Measurements from ENCODE around the gene DNASE1L3. TPM values are rescaled to one million over a fixed set of nuclear protein-coding genes. Genes with fewer than 3 reads are reported as not detected.

Gene DNASE1L3
- polyA plus RNA-seq, 3 donors: 0.19 TPM; not detected in 2

DNA sequence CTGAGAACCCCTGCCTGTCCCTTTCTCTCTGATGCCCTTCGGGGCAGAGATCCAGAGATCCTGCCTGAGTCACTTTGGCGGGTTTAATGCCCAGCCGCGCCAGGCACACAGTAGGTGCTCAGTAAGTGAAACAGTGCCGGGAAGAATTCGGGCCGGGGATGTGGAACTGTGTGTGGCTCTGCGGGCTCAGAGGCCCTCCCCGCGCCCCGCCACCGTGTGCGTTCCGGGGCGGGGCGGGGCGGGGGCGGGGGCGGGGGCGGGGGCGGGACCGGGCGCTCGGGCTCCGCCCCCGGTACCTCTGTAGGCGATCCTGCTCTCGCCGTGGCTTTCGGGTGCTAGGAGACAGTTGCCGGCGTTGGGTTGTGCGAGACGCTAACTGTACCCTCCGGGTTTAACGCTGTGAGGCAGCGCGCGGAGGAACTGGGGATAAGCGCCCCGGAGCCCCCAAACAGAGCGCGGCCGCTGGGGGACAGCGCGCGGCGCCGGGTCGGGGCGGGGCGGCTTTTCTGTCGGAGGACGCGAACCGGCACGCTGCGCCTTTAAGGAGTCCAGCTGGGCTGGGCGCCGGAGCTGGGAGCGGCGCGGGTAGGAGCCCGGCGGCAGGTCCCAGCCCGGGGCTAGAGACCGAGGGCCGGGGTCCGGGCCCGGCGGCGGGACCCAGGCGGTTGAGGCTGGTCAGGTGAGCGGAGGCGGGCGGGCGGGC, 26.6 kb upstream of the DNASE1L3 start, which contains the start of gene ABHD6:
Gene ABHD6 (plus strand): TSS at position 555 of the 703 bp plus-strand sequence. CDS start 18,795 bp downstream, outside the sequence.
- peak within 1 kb of the TSS; percentile 75 for H3K9ac ChIP-seq (ENCODE audit: insufficient read depth, low read length, poor library complexity, severe bottlenecking)
- H3K36me3 Mint-ChIP-seq: peaks cover 0 to 6% of the 10 kb centered on the region in 2 donors
- H3K4me2 ChIP-seq (replicated peaks; ENCODE audit: extremely low read depth, low read length, poor library complexity, severe bottlenecking): peak within 1 kb of the TSS; percentile 86
- H3K27ac ChIP-seq (ENCODE audit: low read depth in 1 of 2, low read length in 2 of 2): peak within 1 kb of the TSS; percentile 48 to 78
- H4K20me1 ChIP-seq (ENCODE audit: insufficient read depth, low read length): peaks cover 36% of the 10 kb centered on the region
- TF ChIP-seq, protein P1, sequence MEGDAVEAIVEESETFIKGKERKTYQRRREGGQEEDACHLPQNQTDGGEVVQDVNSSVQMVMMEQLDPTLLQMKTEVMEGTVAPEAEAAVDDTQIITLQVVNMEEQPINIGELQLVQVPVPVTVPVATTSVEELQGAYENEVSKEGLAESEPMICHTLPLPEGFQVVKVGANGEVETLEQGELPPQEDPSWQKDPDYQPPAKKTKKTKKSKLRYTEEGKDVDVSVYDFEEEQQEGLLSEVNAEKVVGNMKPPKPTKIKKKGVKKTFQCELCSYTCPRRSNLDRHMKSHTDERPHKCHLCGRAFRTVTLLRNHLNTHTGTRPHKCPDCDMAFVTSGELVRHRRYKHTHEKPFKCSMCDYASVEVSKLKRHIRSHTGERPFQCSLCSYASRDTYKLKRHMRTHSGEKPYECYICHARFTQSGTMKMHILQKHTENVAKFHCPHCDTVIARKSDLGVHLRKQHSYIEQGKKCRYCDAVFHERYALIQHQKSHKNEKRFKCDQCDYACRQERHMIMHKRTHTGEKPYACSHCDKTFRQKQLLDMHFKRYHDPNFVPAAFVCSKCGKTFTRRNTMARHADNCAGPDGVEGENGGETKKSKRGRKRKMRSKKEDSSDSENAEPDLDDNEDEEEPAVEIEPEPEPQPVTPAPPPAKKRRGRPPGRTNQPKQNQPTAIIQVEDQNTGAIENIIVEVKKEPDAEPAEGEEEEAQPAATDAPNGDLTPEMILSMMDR (IDR thresholded peaks at IDR 0.05): no peak
- H3K27me3 ChIP-seq (ENCODE audit: control insufficient read depth in 2 of 2, insufficient read depth in 2 of 2, low read length in 2 of 2): no peaks in the 10 kb centered on the region
- H3K4me1 Mint-ChIP-seq: peaks cover 46% of the 10 kb centered on the region
- H3K4me1 ChIP-seq (ENCODE audit: control insufficient read depth in 1 of 2, insufficient read depth in 2 of 2, low read length in 2 of 2): peaks cover 20 to 40% of the 10 kb centered on the region in 2 donors
- H2AFZ ChIP-seq (ENCODE audit: insufficient read depth, low read depth, low read length, poor library complexity, severe bottlenecking): peak within 1 kb of the TSS; percentile 96
- peak within 1 kb of the TSS; percentile 77 to 96 (median 93) for H3K4me3 ChIP-seq (replicated peaks in 1 of 3; ENCODE audit: low read depth in 2 of 3, low read length in 3 of 3)
- DNase-seq: peak; percentile 63 to 69 (median 65)
- H3K9me3 Mint-ChIP-seq: no peaks in the 10 kb centered on the region
- no peaks in the 10 kb centered on the region for H3K9me3 ChIP-seq (replicated peaks in 1 of 2; ENCODE audit: control insufficient read depth in 1 of 2, insufficient read depth in 1 of 2, low read length in 2 of 2)
- peak within 1 kb of the TSS; percentile 72 to 91 (median 87) for H3K27ac Mint-ChIP-seq
- H3K36me3 ChIP-seq (replicated peaks in 1 of 2; ENCODE audit: control insufficient read depth in 1 of 2, insufficient read depth in 2 of 2, low read length in 2 of 2): no peaks in the 10 kb centered on the region
- H3K27me3 Mint-ChIP-seq (ENCODE audit: low read depth in 3 of 3): peaks cover 2 to 12% (median 7%) of the 10 kb centered on the region in 3 donors
- peak within 1 kb of the TSS; percentile 96 for H3K4me3 Mint-ChIP-seq
- 0% methylated on average over 71 of the region's 77 CpGs for WGBS (ENCODE audit: insufficient coverage)
- intact Hi-C loops (cut with micrococcal nuclease): loop anchor here in 1 of 2 donors (5.0 kb wide), 1 partner anchor 35 kb away; no protein-coding TSS in a partner anchor
- H3K79me2 ChIP-seq (ENCODE audit: insufficient read depth, low read length): peaks cover 5% of the 10 kb centered on the region

DNA sequence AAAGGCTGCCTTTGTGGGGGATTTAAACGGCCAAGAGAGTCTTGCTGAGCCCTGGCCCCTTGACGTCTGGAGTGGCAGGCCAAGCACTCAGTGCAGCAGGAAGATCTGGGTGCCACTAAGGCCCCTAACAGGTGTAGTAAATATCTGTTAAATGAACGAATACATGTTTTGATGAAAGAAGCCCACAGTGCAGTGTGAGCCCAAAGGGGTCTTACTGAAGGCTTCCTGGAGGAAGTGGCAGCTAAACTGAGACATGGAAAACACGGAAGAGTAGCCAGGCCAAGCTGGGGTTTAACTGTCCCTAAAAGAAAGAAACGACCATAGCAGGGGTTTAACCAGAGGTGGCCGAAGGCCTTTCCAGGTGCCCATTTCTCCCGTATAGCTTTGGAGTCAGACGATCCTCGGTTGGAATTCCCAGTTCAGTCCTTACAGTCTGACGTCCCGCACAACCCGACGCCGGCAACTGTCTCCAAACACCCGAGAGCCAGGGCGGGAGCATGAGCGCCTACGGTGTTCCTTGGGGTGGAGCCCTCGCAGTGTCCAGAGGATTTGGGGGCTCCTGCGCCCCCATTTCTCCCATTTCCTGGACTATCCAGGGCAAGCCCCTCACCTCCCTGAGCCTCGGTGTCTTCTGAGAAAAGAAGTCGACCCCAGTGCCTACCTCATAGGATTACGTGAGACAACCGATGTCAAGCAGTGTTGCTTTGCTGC, 25.9 kb upstream of the DNASE1L3 start:
- intact Hi-C loops (cut with micrococcal nuclease): loop anchor here in 1 of 2 donors (5.0 kb wide), 1 partner anchor 36 kb away; no protein-coding TSS in a partner anchor
- Histone ChIP-seq H3K36me3 (replicated peaks in 1 of 2; ENCODE audit: control insufficient read depth in 1 of 2, insufficient read depth in 2 of 2, low read length in 2 of 2) (no peaks in the 10 kb centered on the region), H3K4me2 (replicated peaks; ENCODE audit: extremely low read depth, low read length, poor library complexity, severe bottlenecking) (peak overlapping the region; percentile 86), H3K79me2 (ENCODE audit: insufficient read depth, low read length) (peaks cover 5% of the 10 kb centered on the region), H3K27ac (ENCODE audit: low read depth in 1 of 2, low read length in 2 of 2) (peak overlapping the region; percentile 34 to 78), H3K9me3 (replicated peaks in 1 of 2; ENCODE audit: control insufficient read depth in 1 of 2, insufficient read depth in 1 of 2, low read length in 2 of 2) (no peaks in the 10 kb centered on the region), H3K27me3 (ENCODE audit: control insufficient read depth in 2 of 2, insufficient read depth in 2 of 2, low read length in 2 of 2) (no peaks in the 10 kb centered on the region), H3K9ac (ENCODE audit: insufficient read depth, low read length, poor library complexity, severe bottlenecking) (peak overlapping the region; percentile 68), H3K4me3 (replicated peaks in 1 of 3; ENCODE audit: low read depth in 2 of 3, low read length in 3 of 3) (peak overlapping the region; percentile 77 to 96 (median 93)), H4K20me1 (ENCODE audit: insufficient read depth, low read length) (peaks cover 29% of the 10 kb centered on the region), H2AFZ (ENCODE audit: insufficient read depth, low read depth, low read length, poor library complexity, severe bottlenecking) (peak overlapping the region; percentile 96), H3K4me1 (ENCODE audit: control insufficient read depth in 1 of 2, insufficient read depth in 2 of 2, low read length in 2 of 2) (peaks cover 20 to 40% of the 10 kb centered on the region in 2 donors)
- Mint-ChIP-seq H3K27ac (peak overlapping the region; percentile 51 to 91 (median 78)), H3K9me3 (no peaks in the 10 kb centered on the region), H3K27me3 (ENCODE audit: low read depth in 3 of 3) (peaks cover 2 to 12% (median 7%) of the 10 kb centered on the region in 3 donors), H3K36me3 (peaks cover 0 to 6% of the 10 kb centered on the region in 2 donors), H3K4me1 (peaks cover 47% of the 10 kb centered on the region), H3K4me3 (peak overlapping the region; percentile 88 to 93)
- DNase-seq: no peak
- TF ChIP-seq, protein P1 (IDR thresholded peaks at IDR 0.05): no peak
- WGBS (ENCODE audit: insufficient coverage): 17% methylated on average over 24 of the region's 24 CpGs

Measured in CD14-positive monocyte (primary cell).